HFFc6 (cell line): ENCODE measurements around the gene AXDND1. TPM values are rescaled to one million over a fixed set of nuclear protein-coding genes. Genes with fewer than 3 reads are reported as not detected.

Source experiments
- DNase-seq: peaks from one replicate; pipeline ENCODE4 v3.0.0-alpha.2; 2018
- H3K27ac Mint-ChIP-seq: 2 replicates; pipeline ENCODE4 v1.8.0; 2020; ENCODE audit warnings: mild to moderate bottlenecking, mixed read lengths
- H3K27me3 Mint-ChIP-seq: 2 replicates; pipeline ENCODE4 v1.8.0; 2021; ENCODE audit warnings: mild to moderate bottlenecking, moderate library complexity, mixed read lengths; ENCODE audit not compliant: insufficient read depth
- H3K36me3 Mint-ChIP-seq: 2 replicates; pipeline ENCODE4 v1.8.0; 2021; ENCODE audit warnings: low read depth, mixed read lengths
- H3K4me1 Mint-ChIP-seq: 2 replicates; pipeline ENCODE4 v1.8.0; 2020; ENCODE audit warnings: low read depth, mixed read lengths
- H3K4me3 Mint-ChIP-seq: 2 replicates; pipeline ENCODE4 v1.8.0; 2020; ENCODE audit warnings: mild to moderate bottlenecking, moderate library complexity, mixed read lengths
- H3K9me3 Mint-ChIP-seq: 2 replicates; pipeline ENCODE4 v1.8.0; 2020; ENCODE audit warnings: mild to moderate bottlenecking, mixed read lengths
- CTCF ChIP-seq: fragments of 200-600 bp; sonication (generic); IDR thresholded peaks from 2 replicates; pipeline ENCODE4 v1.5.0; 2021; ENCODE audit warnings: antibody characterized with exemption, mild to moderate bottlenecking
- total RNA-seq, 6 experiments: library from RNA; stranded (reverse); fragmentation: NEBNext Ultra II Directional; extraction: Animal tissue kit (Norgen Biotek cat#: 25700); gene quantifications; 2 replicates in 1 of 6; 3 replicates in 5 of 6; pipeline ENCODE4 v1.2.3, GENCODE V29; 2021

AXDND1 gene
- total RNA-seq, 6 experiments from 2014 or later, result 0.50 TPM; not detected in 5

GRCh38 chr1:179587336-179587735, 221.6 kb downstream of the AXDND1 start:
- DNase-seq, result no peak
- H3K27me3 Mint-ChIP-seq, result peaks cover 12% of the 10 kb centered on the region
- H3K27ac Mint-ChIP-seq, result no peak overlapping the region
- no peak overlapping the region for H3K4me3 Mint-ChIP-seq
- H3K9me3 Mint-ChIP-seq, result no peaks in the 10 kb centered on the region
- H3K4me1 Mint-ChIP-seq, result no peaks in the 10 kb centered on the region
- no peaks in the 10 kb centered on the region for H3K36me3 Mint-ChIP-seq
- TF ChIP-seq CTCF, result no peak

GRCh38 chr1:179588425-179589024, 222.8 kb downstream of the AXDND1 start:
- no peak overlapping the region for H3K4me3 Mint-ChIP-seq
- TF ChIP-seq CTCF, result no peak
- H3K27me3 Mint-ChIP-seq, result peaks cover 15% of the 10 kb centered on the region
- no peaks in the 10 kb centered on the region for H3K36me3 Mint-ChIP-seq
- no peaks in the 10 kb centered on the region for H3K9me3 Mint-ChIP-seq
- no peaks in the 10 kb centered on the region for H3K4me1 Mint-ChIP-seq
- no peak for DNase-seq
- H3K27ac Mint-ChIP-seq, result no peak overlapping the region

GRCh38 chr1:179589509-179589908, 223.7 kb downstream of the AXDND1 start:
- Mint-ChIP-seq H3K4me3 (no peak overlapping the region), H3K9me3 (no peaks in the 10 kb centered on the region), H3K27me3 (peaks cover 15% of the 10 kb centered on the region), H3K4me1 (no peaks in the 10 kb centered on the region), H3K36me3 (no peaks in the 10 kb centered on the region), H3K27ac (no peak overlapping the region)
- DNase-seq, result no peak
- no peak for TF ChIP-seq CTCF

- TF ChIP-seq CTCF, result no peak
Measured at GRCh38 chr1:179590671-179591070, 224.9 kb downstream of the AXDND1 start.

GRCh38 chr1:179591253-179591591, 225.5 kb downstream of the AXDND1 start:
- H3K27me3 Mint-ChIP-seq, result peaks cover 9% of the 10 kb centered on the region
- H3K4me3 Mint-ChIP-seq, result no peak overlapping the region
- H3K4me1 Mint-ChIP-seq, result no peaks in the 10 kb centered on the region
- TF ChIP-seq CTCF, result no peak
- no peak overlapping the region for H3K27ac Mint-ChIP-seq
- DNase-seq, result no peak
- no peaks in the 10 kb centered on the region for H3K9me3 Mint-ChIP-seq
- no peaks in the 10 kb centered on the region for H3K36me3 Mint-ChIP-seq

More at GRCh38 chr1:179590671-179591070, 224.9 kb downstream of the AXDND1 start:
- H3K27me3 Mint-ChIP-seq, result peaks cover 9% of the 10 kb centered on the region
- H3K4me1 Mint-ChIP-seq, result no peaks in the 10 kb centered on the region
- H3K4me3 Mint-ChIP-seq, result no peak overlapping the region
- no peak for DNase-seq
- H3K27ac Mint-ChIP-seq, result no peak overlapping the region
- H3K36me3 Mint-ChIP-seq, result no peaks in the 10 kb centered on the region
- no peaks in the 10 kb centered on the region for H3K9me3 Mint-ChIP-seq
